ENCODE data around the gene KDELR1.

The KDELR1 gene

DNA sequence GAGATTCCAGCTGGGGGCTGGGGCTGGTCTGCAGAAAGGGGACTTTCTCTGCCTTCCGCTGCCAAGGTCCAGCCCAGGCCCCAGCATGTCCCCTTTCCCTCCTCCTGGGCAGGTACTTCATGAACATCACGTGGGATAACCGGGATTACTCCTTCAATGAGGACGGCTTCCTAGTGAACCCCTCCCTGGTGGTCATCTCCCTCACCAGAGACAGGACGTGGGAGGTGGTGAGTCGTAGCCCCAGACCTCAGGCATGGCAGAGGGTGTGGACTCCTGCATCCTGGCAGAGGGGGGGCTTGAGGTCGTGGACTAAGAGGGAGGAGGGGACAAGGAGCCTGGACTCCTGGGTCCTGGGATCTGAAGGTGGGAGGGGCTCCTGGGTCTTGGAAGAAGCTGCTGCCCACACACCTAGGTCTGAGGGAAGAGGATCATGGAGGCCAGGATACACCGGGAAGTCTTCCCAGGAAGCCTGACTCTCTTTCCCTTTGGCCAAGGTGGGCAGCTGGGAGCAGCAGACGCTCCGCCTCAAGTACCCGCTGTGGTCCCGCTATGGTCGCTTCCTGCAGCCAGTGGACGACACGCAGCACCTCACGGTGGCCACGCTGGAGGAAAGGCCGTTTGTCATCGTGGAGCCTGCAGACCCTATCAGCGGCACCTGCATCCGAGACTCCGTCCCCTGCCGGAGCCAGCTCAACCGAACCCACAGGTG, 22.7 kb upstream of the KDELR1 start:
- DNase-seq (ENCODE audit: low read depth, low spot score): no peak
- TF ChIP-seq, protein P1, sequence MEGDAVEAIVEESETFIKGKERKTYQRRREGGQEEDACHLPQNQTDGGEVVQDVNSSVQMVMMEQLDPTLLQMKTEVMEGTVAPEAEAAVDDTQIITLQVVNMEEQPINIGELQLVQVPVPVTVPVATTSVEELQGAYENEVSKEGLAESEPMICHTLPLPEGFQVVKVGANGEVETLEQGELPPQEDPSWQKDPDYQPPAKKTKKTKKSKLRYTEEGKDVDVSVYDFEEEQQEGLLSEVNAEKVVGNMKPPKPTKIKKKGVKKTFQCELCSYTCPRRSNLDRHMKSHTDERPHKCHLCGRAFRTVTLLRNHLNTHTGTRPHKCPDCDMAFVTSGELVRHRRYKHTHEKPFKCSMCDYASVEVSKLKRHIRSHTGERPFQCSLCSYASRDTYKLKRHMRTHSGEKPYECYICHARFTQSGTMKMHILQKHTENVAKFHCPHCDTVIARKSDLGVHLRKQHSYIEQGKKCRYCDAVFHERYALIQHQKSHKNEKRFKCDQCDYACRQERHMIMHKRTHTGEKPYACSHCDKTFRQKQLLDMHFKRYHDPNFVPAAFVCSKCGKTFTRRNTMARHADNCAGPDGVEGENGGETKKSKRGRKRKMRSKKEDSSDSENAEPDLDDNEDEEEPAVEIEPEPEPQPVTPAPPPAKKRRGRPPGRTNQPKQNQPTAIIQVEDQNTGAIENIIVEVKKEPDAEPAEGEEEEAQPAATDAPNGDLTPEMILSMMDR (IDR thresholded peaks at IDR 0.05; ENCODE audit: low read depth, low read length): no peak
- in situ Hi-C loops (cut with HindIII; ENCODE audit: low sequenced_read_pairs): no loop called here
- no peak overlapping the region for H3K4me3 ChIP-seq (ENCODE audit: low read depth, low read length)

DNA sequence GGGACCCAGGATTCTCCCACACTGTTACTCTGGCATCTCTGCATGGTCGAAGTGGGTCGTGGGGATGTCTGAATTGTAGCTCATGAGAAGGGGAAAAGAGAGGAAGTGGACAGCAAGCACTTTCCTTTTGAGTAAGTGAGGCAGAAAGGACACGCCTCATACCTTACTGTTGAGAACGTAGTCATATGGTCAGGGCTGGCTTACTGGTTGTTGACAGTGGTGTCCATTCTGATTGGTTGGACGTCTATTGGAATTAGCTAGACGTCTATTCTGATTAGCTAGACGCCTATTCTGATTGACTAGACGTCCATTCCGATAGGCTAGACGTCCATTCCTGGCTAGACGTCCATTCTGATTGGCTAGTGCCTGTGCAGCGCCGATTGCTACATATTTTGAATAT, 14.5 kb upstream of the KDELR1 start:
- TF ChIP-seq, protein P1 (IDR thresholded peaks at IDR 0.05; ENCODE audit: low read depth, low read length): no peak
- H3K4me3 ChIP-seq (ENCODE audit: low read depth, low read length): no peak overlapping the region
- DNase-seq (ENCODE audit: low read depth, low spot score): no peak
- in situ Hi-C loops (cut with HindIII; ENCODE audit: low sequenced_read_pairs): no loop called here

DNA sequence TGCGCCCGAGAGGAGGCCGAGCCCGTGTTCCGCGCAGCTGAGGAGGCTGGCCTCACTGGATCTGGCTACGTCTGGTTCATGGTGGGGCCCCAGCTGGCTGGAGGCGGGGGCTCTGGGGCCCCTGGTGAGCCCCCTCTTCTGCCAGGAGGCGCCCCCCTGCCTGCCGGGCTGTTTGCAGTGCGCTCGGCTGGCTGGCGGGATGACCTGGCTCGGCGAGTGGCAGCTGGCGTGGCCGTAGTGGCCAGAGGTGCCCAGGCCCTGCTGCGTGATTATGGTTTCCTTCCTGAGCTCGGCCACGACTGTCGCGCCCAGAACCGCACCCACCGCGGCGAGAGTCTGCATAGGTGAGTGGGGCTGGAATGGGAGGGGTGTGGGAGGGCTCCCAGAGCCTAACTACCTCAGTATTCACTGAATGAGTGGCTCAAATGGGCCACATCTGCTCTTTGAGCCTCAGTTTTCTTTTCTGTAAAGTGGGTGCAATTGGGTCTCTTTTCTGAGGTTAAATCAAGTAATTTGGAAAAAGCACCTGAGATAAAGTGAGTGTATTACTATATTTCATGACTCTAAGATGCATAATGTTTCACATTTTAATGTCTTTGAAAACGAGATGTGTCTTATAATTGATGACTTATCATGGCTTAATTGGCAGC, 13.8 kb upstream of the KDELR1 start:
- TF ChIP-seq, protein P1 (IDR thresholded peaks at IDR 0.05; ENCODE audit: low read depth, low read length): no peak
- in situ Hi-C loops (cut with HindIII; ENCODE audit: low sequenced_read_pairs): no loop called here
- H3K4me3 ChIP-seq (ENCODE audit: low read depth, low read length): no peak overlapping the region
- no peak for DNase-seq (ENCODE audit: low read depth, low spot score)

DNA sequence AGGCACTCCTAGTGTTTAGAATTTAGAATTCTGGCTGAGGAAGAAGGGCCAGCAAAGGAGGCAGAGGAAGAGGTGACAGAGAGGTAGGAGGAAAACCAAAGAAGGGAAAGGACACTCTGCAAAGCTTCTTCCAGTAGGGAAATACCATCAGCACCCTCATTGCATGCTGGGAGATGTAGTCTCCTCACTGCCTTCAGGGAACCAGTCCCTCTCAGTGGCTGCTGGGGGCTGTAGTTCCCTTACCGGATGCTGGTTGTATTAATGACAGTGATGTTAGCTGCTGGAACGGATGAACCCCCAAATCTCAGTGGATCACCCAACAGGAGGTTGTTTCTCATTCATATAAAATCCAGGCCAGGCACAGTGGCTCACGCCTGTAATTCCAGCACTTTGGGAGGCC, 12.3 kb upstream of the KDELR1 start:
- peak; percentile 64 for DNase-seq (ENCODE audit: low read depth, low spot score)
- H3K4me3 ChIP-seq (ENCODE audit: low read depth, low read length): no peak overlapping the region
- TF ChIP-seq, protein P1 (IDR thresholded peaks at IDR 0.05; ENCODE audit: low read depth, low read length): no peak
- in situ Hi-C loops (cut with HindIII; ENCODE audit: low sequenced_read_pairs): no loop called here

DNA sequence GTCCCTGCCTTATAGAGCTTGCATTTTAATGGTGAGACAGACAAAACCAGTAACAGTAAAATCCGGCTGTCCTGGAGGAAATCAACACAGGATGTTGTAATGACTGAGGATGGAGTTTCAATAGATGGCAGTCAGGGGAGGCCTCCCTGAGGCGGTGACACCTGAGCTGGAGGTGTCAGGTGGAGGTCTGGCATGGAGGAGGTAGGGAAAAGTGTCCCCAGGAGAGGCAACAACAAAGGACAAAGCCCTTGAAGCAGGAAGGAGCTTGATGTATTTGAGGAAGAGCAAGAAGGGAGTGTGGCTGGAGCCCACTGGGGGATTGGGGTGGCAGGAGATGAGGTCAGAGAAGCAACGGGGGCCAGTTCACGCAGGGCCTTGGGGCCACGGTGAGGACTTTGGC, 9.9 kb upstream of the KDELR1 start:
- DNase-seq (ENCODE audit: low read depth, low spot score): no peak
- in situ Hi-C loops (cut with HindIII; ENCODE audit: low sequenced_read_pairs): no loop called here
- TF ChIP-seq, protein P1 (IDR thresholded peaks at IDR 0.05; ENCODE audit: low read depth, low read length): no peak

DNA sequence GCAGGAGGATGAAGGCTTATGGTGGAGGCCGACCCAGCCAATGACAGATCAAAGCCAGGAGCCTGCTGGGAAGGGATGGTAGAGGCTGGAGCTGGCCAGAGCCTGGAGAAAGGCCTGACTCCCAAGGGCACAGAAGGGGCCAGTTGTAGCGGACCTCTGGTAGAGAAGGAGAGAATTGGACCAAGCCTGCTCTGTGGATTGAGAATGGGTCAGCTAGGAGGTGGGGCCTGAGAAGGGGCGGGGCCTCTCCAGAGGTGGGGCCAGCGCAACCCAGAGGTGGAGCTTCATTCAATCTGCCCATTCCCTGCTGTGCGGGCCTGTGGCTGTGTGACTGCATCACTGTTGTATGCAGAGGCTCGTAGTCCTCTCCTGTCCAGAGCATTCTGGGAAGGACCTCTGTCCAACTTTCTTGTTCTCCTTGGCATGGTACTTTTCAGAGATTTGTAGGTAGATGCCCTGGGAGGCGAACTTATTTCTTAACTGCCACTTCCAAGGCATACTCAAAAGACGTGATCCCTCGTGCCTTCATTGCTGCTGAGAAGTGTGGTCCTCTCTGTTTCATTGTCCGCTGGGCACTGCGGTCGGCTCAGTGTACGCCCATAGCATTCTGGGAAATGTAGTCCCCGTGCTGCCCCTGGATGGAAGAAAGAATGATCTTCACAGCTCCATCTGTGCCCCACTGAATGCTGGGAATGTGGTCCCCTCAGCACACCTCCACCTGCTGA, 8.8 kb upstream of the KDELR1 start:
- peak; percentile 81 for DNase-seq (ENCODE audit: low read depth, low spot score)
- in situ Hi-C loops (cut with HindIII; ENCODE audit: low sequenced_read_pairs): no loop called here
- H3K4me3 ChIP-seq (ENCODE audit: low read depth, low read length): no peak overlapping the region
- TF ChIP-seq, protein P1 (IDR thresholded peaks at IDR 0.05; ENCODE audit: low read depth, low read length): no peak

More for the DNA sequence above, 9.9 kb upstream of the KDELR1 start:
- H3K4me3 ChIP-seq (ENCODE audit: low read depth, low read length): no peak overlapping the region

All from astrocyte of the spinal cord (primary cell).